GM12865 (cell line): ENCODE data around the gene MAN1A1.
A peak's percentile ranks its signal among the peaks of the same experiment; 100 is the strongest.

Experiments used
- DNase-seq: peaks from one replicate; pipeline ENCODE4 v3.0.0; 2010; ENCODE audit warnings: low read depth
- H3K4me3 ChIP-seq: 2 replicates; pipeline ENCODE4 v1.5.1; 2011; ENCODE audit warnings: mild to moderate bottlenecking, low read depth, low read length, control low read depth
- TF ChIP-seq, protein P1 (sequence below): IDR thresholded peaks from 2 replicates; pipeline ENCODE4 v1.5.1; 2011; ENCODE audit warnings: low read length, control low read depth, low read depth, inconsistent platforms; ENCODE audit not compliant: insufficient read depth; ENCODE audit errors: missing control alignments

The MAN1A1 gene

DNA sequence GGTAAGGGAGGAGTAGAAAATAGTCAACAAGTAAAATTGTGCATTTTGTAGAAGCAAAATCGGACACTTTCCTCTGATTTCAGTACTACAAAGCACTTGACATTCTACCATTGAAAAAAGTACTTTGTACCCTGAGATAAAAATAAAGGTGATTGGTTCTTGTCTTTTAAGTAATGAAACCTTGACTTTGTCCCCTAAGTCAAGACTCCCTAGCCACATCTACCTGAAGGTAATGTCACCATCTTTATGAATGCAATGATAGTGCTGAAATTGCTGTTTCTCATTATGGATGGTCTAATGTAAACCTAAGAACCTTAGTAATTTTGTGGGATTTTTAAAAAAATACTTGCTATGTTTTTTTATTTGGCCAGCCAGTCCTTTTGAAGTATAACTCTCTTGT, 2.4 kb upstream of the MAN1A1 start:
- no peak for DNase-seq
- TF ChIP-seq, protein P1, sequence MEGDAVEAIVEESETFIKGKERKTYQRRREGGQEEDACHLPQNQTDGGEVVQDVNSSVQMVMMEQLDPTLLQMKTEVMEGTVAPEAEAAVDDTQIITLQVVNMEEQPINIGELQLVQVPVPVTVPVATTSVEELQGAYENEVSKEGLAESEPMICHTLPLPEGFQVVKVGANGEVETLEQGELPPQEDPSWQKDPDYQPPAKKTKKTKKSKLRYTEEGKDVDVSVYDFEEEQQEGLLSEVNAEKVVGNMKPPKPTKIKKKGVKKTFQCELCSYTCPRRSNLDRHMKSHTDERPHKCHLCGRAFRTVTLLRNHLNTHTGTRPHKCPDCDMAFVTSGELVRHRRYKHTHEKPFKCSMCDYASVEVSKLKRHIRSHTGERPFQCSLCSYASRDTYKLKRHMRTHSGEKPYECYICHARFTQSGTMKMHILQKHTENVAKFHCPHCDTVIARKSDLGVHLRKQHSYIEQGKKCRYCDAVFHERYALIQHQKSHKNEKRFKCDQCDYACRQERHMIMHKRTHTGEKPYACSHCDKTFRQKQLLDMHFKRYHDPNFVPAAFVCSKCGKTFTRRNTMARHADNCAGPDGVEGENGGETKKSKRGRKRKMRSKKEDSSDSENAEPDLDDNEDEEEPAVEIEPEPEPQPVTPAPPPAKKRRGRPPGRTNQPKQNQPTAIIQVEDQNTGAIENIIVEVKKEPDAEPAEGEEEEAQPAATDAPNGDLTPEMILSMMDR: no peak
- no peak overlapping the region for H3K4me3 ChIP-seq

DNA sequence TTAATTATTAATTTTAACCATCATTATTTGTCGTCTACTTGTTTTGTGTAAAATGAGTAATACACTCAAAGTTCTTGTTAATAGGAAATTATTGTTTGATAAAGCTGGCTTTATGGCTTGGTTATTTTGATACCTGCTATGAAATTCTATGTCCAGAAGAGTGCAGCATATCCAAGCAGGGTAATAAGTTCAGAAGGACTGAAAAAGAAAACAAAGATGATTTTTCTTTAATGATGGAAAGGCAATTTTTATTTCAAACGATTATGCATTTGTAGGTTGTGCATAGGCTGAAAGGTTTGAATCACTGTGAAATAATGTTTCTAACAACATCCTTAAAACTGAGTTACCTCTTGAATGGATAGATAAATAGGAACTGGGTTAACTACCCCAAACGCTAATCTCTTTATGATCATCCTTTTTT, 1.4 kb upstream of the MAN1A1 start:
- H3K4me3 ChIP-seq: peak overlapping the region; percentile 99
- TF ChIP-seq, protein P1: peak; percentile 40
- DNase-seq: peak; percentile 48

DNA sequence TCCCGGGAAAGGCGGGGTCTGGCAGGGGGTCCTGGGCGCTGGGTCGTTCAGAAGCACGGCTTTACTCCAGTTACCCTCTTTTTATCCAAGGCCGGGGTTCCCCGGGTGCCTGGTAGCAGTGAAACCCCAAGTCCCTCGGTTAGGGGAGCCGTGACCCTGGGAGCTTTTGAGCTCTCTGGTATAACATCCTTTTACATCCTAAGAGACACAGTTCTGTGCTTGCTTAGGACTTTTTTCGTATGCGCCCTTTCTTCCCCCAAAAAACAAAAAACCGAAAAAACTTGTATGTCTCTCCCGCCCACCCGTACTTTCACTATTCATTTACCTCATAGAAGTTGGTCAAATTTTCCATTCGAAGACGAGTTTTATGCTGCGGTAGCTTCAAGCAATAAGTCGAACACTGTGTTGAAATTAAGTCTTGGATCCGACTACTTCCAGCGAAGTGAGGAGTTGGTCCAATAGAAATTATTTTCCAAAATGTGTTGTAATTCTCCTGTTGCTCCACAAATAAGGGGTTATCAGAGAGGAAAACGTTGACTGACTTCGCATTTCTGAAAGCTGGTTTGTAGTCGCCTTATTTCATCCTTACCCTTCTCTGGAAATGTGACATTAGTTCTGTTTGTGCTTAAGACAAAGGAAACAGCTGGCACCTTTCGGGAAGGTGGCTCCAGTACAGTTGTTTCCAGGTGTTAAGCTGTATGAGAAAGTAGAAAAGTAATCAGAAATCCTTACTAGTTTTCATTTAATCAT, 816 bp upstream of the MAN1A1 start:
- H3K4me3 ChIP-seq: peak overlapping the region; percentile 99
- TF ChIP-seq, protein P1: no peak
- peak; percentile 72 for DNase-seq

DNA sequence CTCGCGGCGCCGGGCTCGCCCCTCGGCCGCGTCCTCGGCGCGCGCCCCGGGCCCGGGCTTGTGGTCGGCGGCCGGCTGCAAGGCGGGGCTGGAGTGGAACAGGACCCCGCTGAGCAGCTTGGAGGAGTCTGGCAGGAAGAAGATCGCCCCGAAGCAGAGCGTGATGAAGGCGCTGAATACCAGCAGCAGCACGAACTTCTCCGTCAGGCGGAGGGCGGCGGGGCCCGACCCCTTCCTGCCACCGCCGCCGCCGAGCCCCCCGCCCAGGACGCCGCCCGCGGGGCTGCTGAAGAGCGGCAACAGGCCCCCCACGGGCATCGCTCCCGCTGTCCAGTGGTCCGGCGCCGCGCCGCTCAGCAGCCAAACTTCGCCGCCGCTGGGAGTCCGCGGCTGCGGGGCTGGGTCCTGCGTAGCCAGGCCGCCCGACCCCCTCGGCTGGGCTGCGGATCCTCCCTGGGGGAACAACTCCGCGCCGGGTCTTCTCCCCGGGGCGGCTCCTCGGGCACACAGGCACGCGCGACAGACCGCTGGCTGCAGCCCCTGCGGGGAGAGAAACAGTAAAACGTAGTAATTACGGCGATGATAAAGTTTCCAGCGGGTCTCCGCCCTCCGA, 707 bp downstream of the MAN1A1 start:
- TF ChIP-seq, protein P1: no peak
- peak; percentile 58 for DNase-seq
- H3K4me3 ChIP-seq: peak overlapping the region; percentile 99

DNA sequence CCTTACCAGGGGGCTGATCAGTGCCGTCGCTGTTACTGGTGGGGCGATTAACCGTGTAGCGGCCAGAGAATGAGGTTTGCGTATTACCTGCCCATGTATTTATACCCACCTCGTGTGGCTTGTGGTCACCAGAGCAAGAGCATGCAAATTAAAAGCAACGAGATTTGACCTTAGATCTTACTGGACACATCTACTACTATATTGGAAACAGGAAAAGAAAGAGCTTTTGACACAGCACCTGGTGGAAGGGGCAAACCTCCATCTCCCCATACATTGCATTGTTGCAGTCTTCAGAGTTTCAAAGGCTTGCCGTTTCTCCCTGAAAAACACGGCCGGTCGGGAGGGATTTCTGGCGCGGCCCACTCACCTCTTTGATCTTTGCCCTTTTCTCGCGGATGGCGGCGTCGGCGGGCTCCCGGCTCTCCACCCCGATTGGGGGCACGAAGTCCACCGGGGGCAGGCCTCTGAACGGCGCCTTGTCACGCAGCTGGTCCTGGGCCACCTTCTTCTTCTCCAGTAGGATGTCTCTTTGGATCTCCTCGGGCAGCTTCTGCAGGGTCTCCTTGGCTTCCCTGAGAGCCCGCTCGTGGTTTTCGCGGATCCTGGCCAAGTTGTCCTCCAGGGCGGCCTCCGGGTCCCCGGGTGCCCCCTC, 1.3 kb downstream of the MAN1A1 start:
- TF ChIP-seq, protein P1: no peak
- peak; percentile 70 for DNase-seq
- H3K4me3 ChIP-seq: peak overlapping the region; percentile 99

DNA sequence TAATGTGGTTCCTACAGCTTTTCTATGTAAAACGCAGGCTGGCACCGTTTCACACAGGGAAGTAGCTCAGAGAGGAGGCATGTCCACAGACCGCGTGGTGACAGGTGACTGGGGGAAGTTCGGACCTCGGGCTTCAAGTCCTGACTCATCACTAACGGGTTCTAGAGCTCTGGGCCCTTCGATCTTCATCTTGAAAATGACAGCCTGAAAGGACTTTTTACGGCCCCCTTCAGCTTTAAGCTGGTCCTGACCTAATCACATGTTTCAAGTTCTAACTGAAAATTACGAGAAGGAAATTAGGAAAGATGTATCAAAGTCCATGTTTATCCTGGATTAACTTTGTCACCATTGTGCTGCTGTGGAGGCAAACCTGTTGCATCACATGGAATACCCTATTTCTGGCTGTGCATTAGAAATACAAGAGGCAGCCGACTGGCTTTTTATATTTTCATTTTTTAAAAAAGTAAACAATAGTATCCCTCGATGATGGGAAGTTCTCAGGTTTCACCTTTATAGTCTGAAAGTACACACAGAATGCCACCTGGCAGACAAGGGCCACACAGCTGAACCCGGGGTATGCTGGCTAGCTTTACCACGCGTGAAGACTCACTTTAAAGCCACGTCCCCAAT, 2.0 kb downstream of the MAN1A1 start:
- H3K4me3 ChIP-seq: peak overlapping the region; percentile 99
- TF ChIP-seq, protein P1: no peak
- DNase-seq: peak; percentile 78
